Prostate gland (tissue), 2 donors: ENCODE data around the gene RASAL2. TPM values are rescaled to one million over a fixed set of nuclear protein-coding genes. Genes with fewer than 3 reads are reported as not detected.

Source experiments
- DNase-seq: peaks from one replicate; pipeline ENCODE4 v3.0.0-alpha.2; 2019; ENCODE audit warnings: low spot score
- H3K27ac ChIP-seq, 2 donors: fragments of 200-600 bp; sonication (generic); 2 replicates each; pipeline ENCODE4 v1.5.1; 2017 to 2019
- H3K27me3 ChIP-seq: fragments of 200-600 bp; sonication (generic); replicated peaks from 2 replicates; pipeline ENCODE4 v1.5.1; 2019; ENCODE audit not compliant: insufficient read depth
- H3K36me3 ChIP-seq, 2 donors: fragments of 200-600 bp; sonication (generic); 1 replicate in 1 of 2; 2 replicates in 1 of 2; pipeline versions ENCODE4 v1.5.1 to v1.8.1; 2017 to 2019
- H3K4me1 ChIP-seq: fragments of 200-600 bp; sonication (generic); replicated peaks from 2 replicates; pipeline ENCODE4 v1.5.1; 2019
- H3K4me3 ChIP-seq, 2 donors: fragments of 200-600 bp; sonication (generic); 2 replicates each; pipeline ENCODE4 v1.5.1; 2017 to 2019
- H3K9me3 ChIP-seq: fragments of 200-600 bp; sonication (generic); 2 replicates; pipeline ENCODE4 v1.5.1; 2017
- CTCF ChIP-seq, 4 experiments: fragments of 200-600 bp in 2 of 4; fragments of 450-650 bp in 2 of 4; sonication (generic) in 2 of 4; IDR thresholded peaks; 1 replicate in 3 of 4; 2 replicates in 1 of 4; pipeline ENCODE4 v1.5.1; 2016 to 2019; ENCODE audit warnings: antibody characterized with exemption in 4 of 4, mild to moderate bottlenecking in 2 of 4, moderate library complexity in 2 of 4
- POLR2A ChIP-seq: fragments of 450-650 bp; IDR thresholded peaks from one replicate; pipeline ENCODE4 v1.6.1; 2016; ENCODE audit warnings: antibody characterized with exemption, mild to moderate bottlenecking
- POLR2AphosphoS5 ChIP-seq: sonication (generic); formaldehyde crosslinking; IDR thresholded peaks from one replicate; pipeline ENCODE4 v1.6.1; 2017; ENCODE audit warnings: antibody characterized with exemption
- WGBS: methylation state at CpG from one replicate; pipeline ENCODE4 v1.1.5; 2018; 5-methylcytosine and 5-hydroxymethylcytosine counted together
- intact Hi-C: fragments of 100-400 bp; cut with DNase I; formaldehyde crosslinking; loops from one replicate; pipeline ENCODE4 v1.14.2; 2022
- small RNA-seq, 2 donors: library from RNA; depleted of rRNA; stranded (forward); fragments of <200 nt; gene quantifications; one replicate each; pipeline ENCODE3, GENCODE V24; 2016
- total RNA-seq, 2 donors: library from RNA; depleted of rRNA; stranded (reverse); fragments of >200 nt; gene quantifications; one replicate each; pipeline ENCODE4 v1.1.0, GENCODE V29; 2016

Gene RASAL2
- total RNA-seq, 2 donors from 2014 or later, result 9.2 to 36.9 TPM

- TF ChIP-seq POLR2A, result no peak
- no peak for TF ChIP-seq POLR2AphosphoS5
- TF ChIP-seq CTCF (IDR thresholded peaks at IDR 0.05), result no peak
- H3K4me1 ChIP-seq, result no peaks in the 10 kb centered on the region
- WGBS, result 82% methylated on average over 9 of the region's 9 CpGs
- intact Hi-C loops, result no loop called here
- no peak overlapping the region for H3K27ac ChIP-seq
- no peaks in the 10 kb centered on the region for H3K27me3 ChIP-seq
- H3K36me3 ChIP-seq, result no peaks in the 10 kb centered on the region
- H3K4me3 ChIP-seq, result no peak overlapping the region
- no peak for DNase-seq
- H3K9me3 ChIP-seq, result no peaks in the 10 kb centered on the region
These were observed 439.4 kb downstream of the RASAL2 start for GRCh38 chr1:178533121-178533946.

Small RNA genes lying within 50 kb of the gene (small RNA-seq; reads per million reads assigned to genes)
- 0 reads per million in 2 donors for gene RF00017

Other genes starting within 250 kb of the RASAL2 start
- gene SEC16B, start 124.0 kb upstream of the RASAL2 start, total RNA-seq, result 1 to 10 TPM; 2.7 to 3.2 TPM